Umbilical cord (tissue), 2 donors: ENCODE results near the gene DNAJC27. TPM values are rescaled to one million over a fixed set of nuclear protein-coding genes. Genes with fewer than 3 reads are reported as not detected.

Experiments used
- DNase-seq: peaks from one replicate; pipeline ENCODE4 v3.0.0-alpha.2; 2015; ENCODE audit warnings: low spot score
- total RNA-seq: library from RNA; depleted of rRNA; stranded (reverse); fragments of >200 nt; gene quantifications from one replicate; pipeline ENCODE4 v1.2.3, GENCODE V29; 2014; ENCODE audit warnings: low replicate concordance; ENCODE audit not compliant: insufficient read depth

The DNAJC27 gene
- total RNA-seq, 1 donor from 2014 or later, result 5.3 TPM

GRCh38 chr2:24970483-24971285 lies 1.1 kb downstream of the DNAJC27 start:
- no peak for DNase-seq

DNA sequence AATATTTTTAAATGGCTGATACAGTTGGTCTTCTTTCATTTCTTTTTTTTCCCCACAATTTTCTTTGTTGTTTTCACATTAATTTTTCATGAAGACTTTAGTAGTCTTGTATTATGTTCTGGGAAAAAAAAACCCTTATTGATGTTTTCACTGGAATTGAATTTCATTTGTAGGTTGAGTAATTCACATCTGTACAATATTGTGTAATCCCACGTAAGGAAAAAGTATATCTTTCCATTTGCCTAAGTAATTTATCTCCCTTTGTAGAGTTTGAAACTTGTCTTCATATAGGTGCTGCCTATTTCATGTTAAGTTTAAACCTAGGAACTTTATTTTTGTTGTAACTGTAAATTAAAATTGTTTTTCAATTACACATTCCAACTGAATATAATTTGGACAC lies 2.0 kb downstream of the DNAJC27 start:
- no peak for DNase-seq

GRCh38 chr2:24961903-24962302 lies 9.9 kb downstream of the DNAJC27 start:
- DNase-seq, result no peak

GRCh38 chr2:24959761-24960160 lies 12.0 kb downstream of the DNAJC27 start:
- DNase-seq, result no peak

DNA sequence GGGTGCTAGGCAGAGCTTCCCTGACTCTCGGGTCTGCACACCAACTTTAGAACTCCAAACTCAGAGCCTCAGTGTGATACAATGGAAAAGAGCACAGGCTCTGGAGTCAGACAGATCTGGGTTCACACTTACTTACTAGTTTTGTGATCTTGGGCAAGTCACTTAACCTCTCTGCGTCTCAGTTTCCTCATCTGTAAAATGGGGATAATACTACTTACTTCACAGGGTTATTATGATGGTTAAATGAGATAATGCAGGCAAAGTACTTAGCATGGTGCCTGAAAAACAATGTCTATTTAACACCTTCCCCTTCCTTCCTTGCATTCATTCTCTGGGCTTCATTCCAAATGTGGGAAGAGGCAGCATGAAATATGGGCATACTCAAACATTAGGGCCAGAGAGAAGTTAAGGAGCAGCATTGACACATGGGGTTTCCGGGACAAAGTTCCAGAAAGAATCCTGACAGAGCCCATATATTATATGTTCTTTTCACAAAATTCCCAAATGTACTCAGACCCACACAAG lies 13.3 kb downstream of the DNAJC27 start:
- no peak for DNase-seq

- DNase-seq, result no peak
Measured at GRCh38 chr2:24957976-24958375, 13.8 kb downstream of the DNAJC27 start.

DNA sequence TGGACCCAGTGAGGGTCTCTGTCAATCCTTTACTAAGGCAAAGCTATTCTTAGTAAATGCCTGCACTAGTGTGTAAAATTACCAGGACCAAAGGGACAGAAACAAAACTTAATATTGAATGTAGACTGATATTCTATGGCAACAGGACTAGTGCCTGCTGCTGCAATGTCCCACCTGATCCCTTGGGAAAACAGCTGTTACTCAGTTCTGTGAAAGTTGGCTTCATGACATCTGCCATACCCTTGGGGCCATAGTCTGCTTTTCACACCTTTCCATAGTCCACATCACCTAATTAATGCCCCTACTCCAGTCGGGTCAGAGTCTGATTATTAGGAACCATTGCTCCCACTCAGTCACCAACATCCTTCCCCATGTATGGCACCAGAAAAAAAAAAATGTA lies 14.5 kb downstream of the DNAJC27 start:
- DNase-seq, result no peak

DNA sequence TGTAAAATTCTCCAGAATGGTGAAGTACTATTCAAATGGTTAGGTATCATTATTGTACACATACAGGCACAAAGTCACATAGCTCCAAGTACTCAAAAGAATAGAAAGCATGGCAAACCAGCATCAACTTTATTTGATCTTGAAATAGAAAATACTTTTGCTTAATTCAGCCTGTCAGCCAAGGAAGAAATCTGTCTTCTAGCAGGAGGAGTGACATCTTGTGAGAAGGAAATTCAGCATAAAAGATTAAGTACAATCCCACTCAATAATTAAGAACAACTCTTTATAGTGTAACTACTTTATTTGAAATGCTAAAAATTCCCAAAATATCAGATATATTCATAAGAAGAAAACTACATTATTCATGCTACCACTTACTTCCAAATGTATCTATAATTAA lies 15.8 kb downstream of the DNAJC27 start:
- no peak for DNase-seq

- no peak for DNase-seq
Measured at GRCh38 chr2:24955232-24955631, 16.5 kb downstream of the DNAJC27 start.

DNA sequence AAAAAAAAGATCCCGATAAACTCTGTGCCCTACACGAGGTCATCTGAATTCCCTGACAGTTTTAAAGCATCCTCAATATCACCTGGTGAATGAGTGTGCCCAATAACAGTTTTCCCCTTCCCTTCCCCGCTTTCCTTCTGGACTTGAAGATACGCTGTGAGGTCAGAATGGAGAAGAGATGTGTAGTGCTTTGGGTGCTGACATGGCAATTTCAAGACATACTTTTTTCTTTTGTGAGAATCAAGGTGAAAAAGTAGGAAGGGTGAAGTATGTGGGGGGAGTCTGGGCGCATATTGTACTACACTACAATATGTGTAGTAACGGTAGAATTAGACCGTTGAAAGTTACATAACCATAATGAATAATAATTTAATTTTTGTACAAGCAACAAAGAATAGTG lies 21.7 kb downstream of the DNAJC27 start:
- no peak for DNase-seq

DNA sequence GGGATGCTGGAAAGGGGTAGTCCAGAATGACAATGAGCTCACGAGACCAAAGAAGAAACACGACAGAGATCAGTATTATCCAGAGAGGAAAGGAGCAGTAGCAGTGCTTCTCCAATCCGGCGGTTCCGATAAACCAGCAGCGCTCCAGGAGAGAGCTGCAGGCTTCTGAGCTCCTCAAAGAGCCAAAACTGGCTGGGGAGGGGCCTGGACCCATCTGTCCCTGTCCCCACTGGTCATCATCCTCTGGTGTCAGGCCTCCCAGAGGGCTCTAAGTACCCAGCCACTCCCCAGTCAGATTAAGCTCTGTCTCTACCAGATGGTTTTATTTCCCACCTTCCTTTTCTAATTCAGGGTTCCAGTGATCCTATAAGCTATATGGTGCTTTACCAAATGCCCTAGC lies 23.2 kb downstream of the DNAJC27 start:
- no peak for DNase-seq

DNA sequence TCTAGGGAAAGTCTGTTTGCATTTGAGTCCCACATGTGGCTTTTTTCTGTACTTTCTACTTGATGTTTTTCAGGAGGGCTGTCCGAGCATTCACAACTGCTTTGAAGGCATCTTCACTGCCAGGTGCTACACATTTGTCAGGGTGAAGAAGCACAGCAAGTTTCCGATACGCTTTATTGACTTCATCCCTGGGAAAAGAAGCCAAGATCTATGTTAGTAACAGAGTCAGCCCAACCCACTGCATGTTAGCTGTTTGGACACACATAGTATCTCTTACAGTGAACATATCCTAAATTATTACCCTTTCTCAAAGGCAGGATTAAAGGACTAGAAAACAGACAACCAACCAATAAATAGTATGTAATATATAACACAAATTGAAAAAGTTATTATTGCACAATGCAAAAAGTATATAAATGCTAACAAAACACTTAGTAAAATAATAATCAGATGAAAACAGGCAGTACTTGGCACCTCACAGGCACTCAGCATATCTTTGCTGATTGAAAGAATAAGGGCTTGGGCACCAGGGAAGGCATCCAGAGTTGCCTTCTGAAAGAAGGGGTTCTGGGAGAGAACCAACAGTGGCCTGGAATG lies 24.1 kb downstream of the DNAJC27 start:
- peak; percentile 24 for DNase-seq

GRCh38 chr2:24945907-24946306 lies 25.8 kb downstream of the DNAJC27 start:
- DNase-seq, result no peak

DNA sequence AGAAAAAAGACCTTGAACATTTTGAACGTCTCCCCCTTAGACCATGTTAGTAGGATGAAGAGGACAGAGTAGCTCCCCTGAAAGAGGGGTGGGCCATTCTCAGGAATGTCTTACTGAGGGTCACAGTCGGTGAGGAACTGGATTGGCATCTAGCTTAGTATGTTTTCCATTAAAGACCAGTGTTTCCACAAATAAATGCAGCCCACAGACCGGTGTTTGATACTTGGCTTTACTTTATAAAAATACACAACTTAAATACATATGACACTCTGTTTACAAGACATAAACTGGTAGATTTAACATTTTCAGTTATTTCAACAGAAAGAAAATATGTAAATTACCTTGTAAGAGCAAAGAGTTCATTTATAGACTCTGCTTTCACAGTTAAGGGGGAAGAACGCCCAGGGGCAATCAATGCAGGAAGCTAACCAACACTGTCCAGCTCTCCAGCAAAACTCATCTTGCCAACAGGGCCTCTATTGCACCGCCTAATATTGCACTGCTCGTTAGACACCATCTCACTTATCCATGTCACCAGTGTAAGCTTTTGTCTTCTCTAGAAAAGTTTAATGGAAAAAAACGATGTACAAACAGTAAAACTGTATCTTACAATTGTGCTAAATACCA lies 28.2 kb downstream of the DNAJC27 start:
- DNase-seq, result no peak

- DNase-seq, result no peak
Measured at GRCh38 chr2:24939353-24939752, 32.4 kb downstream of the DNAJC27 start.

- DNase-seq, result no peak
Measured at GRCh38 chr2:24937236-24937635, 34.5 kb downstream of the DNAJC27 start.

GRCh38 chr2:24935145-24935544 lies 36.6 kb downstream of the DNAJC27 start:
- DNase-seq, result no peak

GRCh38 chr2:24932715-24933114 lies 39.0 kb downstream of the DNAJC27 start:
- no peak for DNase-seq

DNA sequence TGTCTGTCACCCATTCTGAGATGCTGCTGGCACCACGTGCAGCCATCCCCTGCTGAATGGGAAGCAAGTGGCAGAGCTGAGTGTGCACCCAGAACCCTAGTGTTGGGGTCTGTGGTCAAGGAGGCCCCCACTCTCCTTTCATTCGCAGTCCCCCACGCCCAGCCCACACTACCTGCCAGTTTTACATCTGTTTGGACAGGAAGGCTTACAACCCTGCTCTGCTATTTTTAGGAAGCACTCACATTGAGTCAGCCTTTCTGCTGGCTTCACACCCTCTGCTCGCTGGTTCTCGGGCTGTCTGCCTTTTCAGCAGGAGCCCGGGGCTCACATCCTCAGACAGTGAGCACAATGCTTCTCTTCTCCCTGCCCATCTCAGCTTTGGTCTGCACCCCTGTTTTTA lies 41.0 kb downstream of the DNAJC27 start:
- peak; percentile 35 for DNase-seq

DNA sequence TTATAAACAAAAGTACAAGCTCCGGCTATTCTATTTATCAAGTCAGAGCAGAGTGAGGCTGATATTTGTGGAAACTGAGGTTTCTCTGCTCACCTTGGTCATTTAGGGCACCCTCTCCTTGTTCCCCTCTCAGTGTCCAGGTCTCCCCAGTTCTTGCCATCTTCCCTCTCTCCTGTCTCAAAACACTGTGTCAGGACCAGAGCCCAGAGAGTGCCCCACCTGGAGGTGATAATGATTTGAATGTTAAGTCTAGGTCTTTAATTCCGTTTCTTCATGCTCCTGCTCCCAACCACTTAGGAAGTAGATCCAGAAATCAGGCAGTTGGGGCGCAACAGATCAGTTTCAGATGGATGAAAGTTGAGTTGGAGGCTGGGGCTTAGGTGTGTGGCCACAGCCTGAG lies 42.5 kb downstream of the DNAJC27 start:
- DNase-seq, result no peak

GRCh38 chr2:24928036-24928435 lies 43.7 kb downstream of the DNAJC27 start:
- DNase-seq, result no peak

GRCh38 chr2:24926602-24927252 lies 45.0 kb downstream of the DNAJC27 start:
- peak; percentile 55 for DNase-seq
